A673 (cell line): ENCODE data around the gene REN. TPM values are rescaled to one million over a fixed set of nuclear protein-coding genes. Genes with fewer than 3 reads are reported as not detected.

Source experiments
- BruUV-seq: library from RNA; stranded (reverse); fragments of 400-500 nt; replicated peaks from 2 replicates; lab custom pipeline; 2021; lab: Mats Ljungman, UMichigan
- CTCF ChIA-PET: fragments of 300-600 bp; sonication (Branson Sonifier 250); formaldehyde crosslinking; loops from one replicate; lab custom pipeline; 2022; ENCODE audit warnings: antibody characterized with exemption; lab: Charles Lee
- POLR2A ChIA-PET: fragments of 300-600 bp; sonication (Branson Sonifier 250); formaldehyde crosslinking; loops from one replicate; lab custom pipeline; 2022; ENCODE audit warnings: antibody characterized with exemption; ENCODE audit not compliant: low non-redundant PET; lab: Charles Lee
- DNase-seq: peaks from one replicate; pipeline ENCODE4 v3.0.0-alpha.2; 2015; ENCODE audit warnings: low spot score
- H3K27ac ChIP-seq: fragments of 200-600 bp; sonication (generic); 2 replicates; pipeline ENCODE4 v1.5.1; 2016; ENCODE audit warnings: mixed run types, low read depth, mild to moderate bottlenecking, mixed read lengths, antibody characterized with exemption, low read length; ENCODE audit not compliant: poor library complexity, severe bottlenecking
- H3K27me3 ChIP-seq: fragments of 200-600 bp; sonication (generic); replicated peaks from 2 replicates; pipeline ENCODE4 v1.6.1; 2017; ENCODE audit warnings: mixed run types, low read depth, mild to moderate bottlenecking, mixed read lengths, antibody characterized with exemption, low read length; ENCODE audit not compliant: insufficient read depth, poor library complexity
- H3K36me3 ChIP-seq: fragments of 200-600 bp; sonication (generic); 2 replicates; pipeline ENCODE4 v1.6.1; 2016; ENCODE audit warnings: mixed run types, mild to moderate bottlenecking, mixed read lengths, antibody characterized with exemption, low read length; ENCODE audit not compliant: insufficient read depth, poor library complexity, severe bottlenecking
- H3K4me1 ChIP-seq: fragments of 200-600 bp; sonication (generic); 2 replicates; pipeline ENCODE4 v1.6.1; 2017; ENCODE audit warnings: mixed run types, mild to moderate bottlenecking, mixed read lengths, antibody characterized with exemption, low read length; ENCODE audit not compliant: insufficient read depth, poor library complexity, severe bottlenecking
- H3K4me3 ChIP-seq: fragments of 200-600 bp; sonication (generic); 2 replicates; pipeline ENCODE4 v1.5.1; 2016; ENCODE audit warnings: low read depth, mixed run types, mild to moderate bottlenecking, mixed read lengths, low read length; ENCODE audit not compliant: poor library complexity, severe bottlenecking
- H3K9me3 ChIP-seq: fragments of 200-600 bp; sonication (generic); 2 replicates; pipeline ENCODE4 v1.6.1; 2016; ENCODE audit warnings: mixed run types, low read depth, mild to moderate bottlenecking, mixed read lengths, antibody characterized with exemption, low read length; ENCODE audit not compliant: poor library complexity, severe bottlenecking
- EZH2 ChIP-seq: fragments of 200-600 bp; sonication (generic); IDR thresholded peaks from 2 replicates; pipeline ENCODE4 v1.6.1; 2017; ENCODE audit warnings: borderline replicate concordance, low read depth, mild to moderate bottlenecking, mixed read lengths, antibody characterized with exemption, low read length; ENCODE audit not compliant: poor library complexity, severe bottlenecking
- intact Hi-C: fragments of 100-400 bp; cut with micrococcal nuclease; formaldehyde crosslinking; loops from one replicate; pipeline ENCODE4 v1.10.0; 2022; ENCODE audit not compliant: unreplicated experiment
- total RNA-seq: library from RNA; stranded (reverse); gene quantifications from 2 replicates; pipeline ENCODE4 v1.2.3, GENCODE V29; 2021
- TF ChIP-seq, protein P1 (sequence below): fragments of 300-800, 200-600 bp; sonication (generic); conservative IDR thresholded peaks from 2 replicates; pipeline ENCODE4 v1.5.1; 2017; ENCODE audit warnings: low read depth, mild to moderate bottlenecking, antibody characterized with exemption, low read length, moderate library complexity, mixed read lengths

REN gene
- total RNA-seq, 1 experiment from 2014 or later: not detected

DNA sequence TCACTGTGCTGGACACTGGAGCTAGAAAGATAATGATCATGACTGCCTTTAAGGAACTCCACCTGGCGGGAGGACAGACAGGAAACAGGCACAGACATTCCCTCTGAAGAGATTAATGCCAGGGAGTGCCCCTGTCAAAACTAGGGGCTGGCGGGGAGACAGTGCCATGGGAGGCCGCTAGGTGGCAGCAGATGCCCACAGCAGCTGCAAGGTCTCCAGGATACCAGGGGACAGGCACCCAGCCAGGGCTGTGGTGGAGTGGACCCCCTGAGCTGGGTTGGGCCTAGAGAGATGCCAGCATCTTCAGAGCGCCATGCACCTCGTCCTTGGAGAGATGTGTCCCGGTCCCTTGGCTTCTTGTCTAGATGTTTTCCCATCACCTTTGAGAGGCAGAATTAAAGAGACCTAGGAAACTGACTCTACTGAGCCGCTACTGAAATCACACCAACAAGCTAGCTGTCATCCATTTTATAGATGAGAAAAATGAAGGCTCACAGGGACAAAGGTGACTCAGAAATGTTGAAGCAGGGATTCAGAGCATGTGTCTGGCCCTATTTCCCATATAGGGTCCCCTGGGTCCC is 3.6 kb downstream of the REN start:
- ChIA-PET CTCF (interaction anchor here (0.6 to 1.9 kb wide), 8 partner anchors 9 to 291 kb away, joined by 3 to 12 read pairs (median 5); no protein-coding TSS in a partner anchor), POLR2A (interaction anchor here (0.5 kb wide), 1 partner anchor 19 kb away, joined by 14 read pairs; no protein-coding TSS in a partner anchor)
- TF ChIP-seq EZH2: no peak
- TF ChIP-seq, protein P1, sequence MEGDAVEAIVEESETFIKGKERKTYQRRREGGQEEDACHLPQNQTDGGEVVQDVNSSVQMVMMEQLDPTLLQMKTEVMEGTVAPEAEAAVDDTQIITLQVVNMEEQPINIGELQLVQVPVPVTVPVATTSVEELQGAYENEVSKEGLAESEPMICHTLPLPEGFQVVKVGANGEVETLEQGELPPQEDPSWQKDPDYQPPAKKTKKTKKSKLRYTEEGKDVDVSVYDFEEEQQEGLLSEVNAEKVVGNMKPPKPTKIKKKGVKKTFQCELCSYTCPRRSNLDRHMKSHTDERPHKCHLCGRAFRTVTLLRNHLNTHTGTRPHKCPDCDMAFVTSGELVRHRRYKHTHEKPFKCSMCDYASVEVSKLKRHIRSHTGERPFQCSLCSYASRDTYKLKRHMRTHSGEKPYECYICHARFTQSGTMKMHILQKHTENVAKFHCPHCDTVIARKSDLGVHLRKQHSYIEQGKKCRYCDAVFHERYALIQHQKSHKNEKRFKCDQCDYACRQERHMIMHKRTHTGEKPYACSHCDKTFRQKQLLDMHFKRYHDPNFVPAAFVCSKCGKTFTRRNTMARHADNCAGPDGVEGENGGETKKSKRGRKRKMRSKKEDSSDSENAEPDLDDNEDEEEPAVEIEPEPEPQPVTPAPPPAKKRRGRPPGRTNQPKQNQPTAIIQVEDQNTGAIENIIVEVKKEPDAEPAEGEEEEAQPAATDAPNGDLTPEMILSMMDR: peak; percentile 99
- intact Hi-C loops: loop anchor here (1.0 to 2.0 kb wide), 4 partner anchors 45 to 338 kb away; partner anchors contain the start of gene SNRPE
- H3K4me3 ChIP-seq: no peak overlapping the region
- no peaks in the 10 kb centered on the region for H3K9me3 ChIP-seq
- no peaks in the 10 kb centered on the region for H3K36me3 ChIP-seq
- peak; percentile 85 for DNase-seq
- no peaks in the 10 kb centered on the region for H3K27me3 ChIP-seq
- no peak overlapping the region for H3K27ac ChIP-seq
- peaks cover 3% of the 10 kb centered on the region for H3K4me1 ChIP-seq
- no TSS peak for BruUV-seq

DNA sequence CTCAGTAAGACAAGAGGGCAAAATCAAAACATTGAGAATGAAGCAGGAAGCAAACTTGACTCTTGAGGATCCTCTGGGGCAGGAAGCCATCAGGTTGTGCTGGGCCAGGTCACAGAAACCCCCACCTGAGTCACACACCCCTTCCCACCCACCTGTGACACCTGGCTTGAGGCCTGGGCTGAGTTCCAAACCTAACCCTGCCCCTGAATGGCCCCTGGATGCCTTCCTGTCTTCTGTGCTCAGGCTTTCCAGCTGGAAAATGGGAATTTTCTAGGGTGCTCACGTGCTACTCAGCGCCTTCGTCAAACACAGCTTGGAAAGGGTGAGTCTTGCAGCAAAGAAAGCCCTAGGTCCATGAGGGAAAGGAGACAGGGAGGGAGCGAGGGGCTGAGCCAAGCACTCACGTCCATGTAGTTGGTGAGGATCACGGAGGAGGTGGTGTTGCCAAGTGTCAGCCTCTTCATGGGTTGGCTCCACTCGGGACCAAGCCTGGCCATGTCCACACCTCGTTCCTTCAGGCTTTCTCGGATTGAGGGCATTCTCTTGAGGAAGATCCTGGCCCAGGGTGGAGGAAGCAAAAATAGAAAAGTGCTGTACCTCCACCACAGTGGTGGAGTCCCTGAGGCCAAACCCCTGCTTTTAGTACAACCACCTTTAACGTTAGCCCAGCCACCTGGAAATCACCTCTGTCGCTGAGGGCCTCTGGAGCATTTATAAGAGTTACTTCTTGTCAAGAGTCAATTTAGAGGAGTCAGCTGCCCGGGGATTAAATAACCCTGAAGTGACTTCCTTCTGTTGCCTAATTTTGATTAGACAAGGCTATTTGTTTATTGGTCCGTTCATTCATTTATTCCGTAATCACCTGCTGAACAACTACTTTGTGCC is 4.3 kb downstream of the REN start:
- ChIA-PET POLR2A (no interaction called here), CTCF (interaction anchor here (1.2 to 1.9 kb wide), 4 partner anchors 45 to 291 kb away, joined by 3 to 11 read pairs (median 8); no protein-coding TSS in a partner anchor)
- Histone ChIP-seq H3K36me3 (no peaks in the 10 kb centered on the region), H3K27ac (no peak overlapping the region), H3K9me3 (no peaks in the 10 kb centered on the region), H3K4me1 (peaks cover 3% of the 10 kb centered on the region), H3K4me3 (no peak overlapping the region), H3K27me3 (no peaks in the 10 kb centered on the region)
- TF ChIP-seq, protein P1: no peak
- TF ChIP-seq EZH2: no peak
- BruUV-seq: no TSS peak
- no peak for DNase-seq
- intact Hi-C loops: loop anchor here (1.0 to 2.0 kb wide), 4 partner anchors 45 to 339 kb away; partner anchors contain the start of gene SNRPE

DNA sequence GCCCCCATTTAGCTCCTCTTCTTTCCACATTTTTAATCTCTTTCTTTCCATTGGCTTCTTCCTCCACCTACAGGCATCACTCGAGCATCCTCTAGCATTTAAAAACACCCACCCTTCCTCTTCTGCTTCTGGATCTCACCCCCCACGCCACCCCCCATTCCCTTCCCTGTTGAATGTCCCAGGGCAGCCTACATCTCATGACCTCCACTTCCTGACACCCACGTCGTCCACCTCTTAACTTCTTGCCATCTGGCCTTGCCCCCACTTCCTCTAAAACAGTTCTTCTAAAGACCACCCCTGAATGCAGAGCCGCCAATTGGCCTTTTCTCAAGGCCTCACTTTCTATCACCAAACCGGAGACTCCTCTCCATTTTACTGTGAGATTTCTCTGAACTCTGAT is 8.2 kb downstream of the REN start:
- intact Hi-C loops: no loop called here
- CTCF ChIA-PET: no interaction called here
- no peak overlapping the region for H3K4me3 ChIP-seq
- H3K27me3 ChIP-seq: no peaks in the 10 kb centered on the region
- no peak for DNase-seq
- H3K4me1 ChIP-seq: peaks cover 3% of the 10 kb centered on the region
- TF ChIP-seq, protein P1: no peak
- TF ChIP-seq EZH2: no peak
- POLR2A ChIA-PET: no interaction called here
- H3K36me3 ChIP-seq: no peaks in the 10 kb centered on the region
- no TSS peak for BruUV-seq
- H3K9me3 ChIP-seq: no peaks in the 10 kb centered on the region
- no peak overlapping the region for H3K27ac ChIP-seq
